ENCODE results near the gene CLCN6.

DNA sequence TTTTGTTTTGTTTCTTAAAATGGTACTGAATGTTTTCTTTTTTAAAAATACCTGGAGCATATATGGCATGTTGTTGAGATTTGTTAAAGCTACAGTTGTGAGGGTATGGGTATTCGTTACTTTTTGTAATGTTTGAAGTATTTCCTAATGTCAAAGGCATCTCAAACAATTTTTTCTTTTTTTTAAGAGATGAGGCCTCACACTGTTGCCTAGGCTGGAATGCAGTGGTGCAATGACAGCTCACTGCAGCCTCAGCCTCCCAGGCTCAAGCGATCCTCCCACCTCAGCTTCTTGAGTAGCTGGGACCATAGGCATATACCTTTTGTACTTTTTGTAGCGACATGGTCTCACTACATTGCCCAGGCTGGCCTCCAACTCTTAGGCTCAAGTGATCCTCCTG is 16.1 kb downstream of the CLCN6 start:
- no peak for TF ChIP-seq CTCF (optimal IDR thresholded peaks at IDR 0.05 in 1 of 3, IDR thresholded peaks at IDR 0.05 in 1 of 3, conservative IDR thresholded peaks at IDR 0.05 in 1 of 3; ENCODE audit: extremely low read depth in 1 of 3, insufficient read depth in 2 of 3, low read length in 3 of 3)
- no peak for TF ChIP-seq EZH2 (IDR thresholded peaks at IDR 0.05; ENCODE audit: low read length)

All from keratinocyte (primary cell).